ENCODE data around the gene PPP3R1.
A peak's percentile ranks its signal among the peaks of the same experiment; 100 is the strongest.

PPP3R1 gene

GRCh38 chr2:68234405-68234804 is 17.9 kb downstream of the PPP3R1 start:
- H3K9me3 ChIP-seq (ENCODE audit: control insufficient read depth, low read length), result no peaks in the 10 kb centered on the region
- peaks cover 9% of the 10 kb centered on the region for H3K4me1 ChIP-seq (ENCODE audit: control insufficient read depth, insufficient read depth, low read length, poor library complexity, severe bottlenecking)
- no peak overlapping the region for H3K27ac ChIP-seq (ENCODE audit: low read depth, low read length, severe bottlenecking)
- WGBS, 2 experiments (ENCODE audit: insufficient coverage in 2 of 2), result 80% methylated on average over 1 of the region's 4 CpGs; no CpG with 5 or more reads in 1 of the 2 experiments
- no peak overlapping the region for H3K4me3 ChIP-seq (ENCODE audit: extremely low read depth, insufficient read depth, low read length, poor library complexity, severe bottlenecking)
- no peaks in the 10 kb centered on the region for H3K36me3 ChIP-seq (ENCODE audit: control insufficient read depth, insufficient read depth, low read length)

GRCh38 chr2:68231061-68231372 is 21.3 kb downstream of the PPP3R1 start:
- WGBS, 2 experiments (ENCODE audit: insufficient coverage in 2 of 2), result 56 to 78% methylated on average over 1 of the region's 1 CpG
- H3K27ac ChIP-seq (ENCODE audit: low read depth, low read length, severe bottlenecking), result peak overlapping the region; percentile 65

GRCh38 chr2:68230241-68231060 is 21.9 kb downstream of the PPP3R1 start:
- 87 to 94% methylated on average over 2 to 3 of the region's 5 CpGs for WGBS, 2 experiments (ENCODE audit: insufficient coverage in 2 of 2)
- Histone ChIP-seq H3K4me1 (ENCODE audit: control insufficient read depth, insufficient read depth, low read length, poor library complexity, severe bottlenecking) (no peaks in the 10 kb centered on the region), H3K36me3 (ENCODE audit: control insufficient read depth, insufficient read depth, low read length) (no peaks in the 10 kb centered on the region), H3K27ac (ENCODE audit: low read depth, low read length, severe bottlenecking) (peak overlapping the region; percentile 65), H3K4me3 (ENCODE audit: extremely low read depth, insufficient read depth, low read length, poor library complexity, severe bottlenecking) (no peak overlapping the region), H3K9me3 (ENCODE audit: control insufficient read depth, low read length) (no peaks in the 10 kb centered on the region)

More at GRCh38 chr2:68231061-68231372, 21.3 kb downstream of the PPP3R1 start:
- H3K9me3 ChIP-seq (ENCODE audit: control insufficient read depth, low read length), result no peaks in the 10 kb centered on the region
- no peaks in the 10 kb centered on the region for H3K36me3 ChIP-seq (ENCODE audit: control insufficient read depth, insufficient read depth, low read length)
- H3K4me3 ChIP-seq (ENCODE audit: extremely low read depth, insufficient read depth, low read length, poor library complexity, severe bottlenecking), result no peak overlapping the region
- no peaks in the 10 kb centered on the region for H3K4me1 ChIP-seq (ENCODE audit: control insufficient read depth, insufficient read depth, low read length, poor library complexity, severe bottlenecking)

GRCh38 chr2:68226794-68227193 is 25.5 kb downstream of the PPP3R1 start:
- no peak overlapping the region for H3K4me3 ChIP-seq (ENCODE audit: extremely low read depth, insufficient read depth, low read length, poor library complexity, severe bottlenecking)
- no peaks in the 10 kb centered on the region for H3K4me1 ChIP-seq (ENCODE audit: control insufficient read depth, insufficient read depth, low read length, poor library complexity, severe bottlenecking)
- H3K36me3 ChIP-seq (ENCODE audit: control insufficient read depth, insufficient read depth, low read length), result peaks cover 3% of the 10 kb centered on the region
- H3K9me3 ChIP-seq (ENCODE audit: control insufficient read depth, low read length), result no peaks in the 10 kb centered on the region
- no peak overlapping the region for H3K27ac ChIP-seq (ENCODE audit: low read depth, low read length, severe bottlenecking)
- WGBS, 2 experiments (ENCODE audit: insufficient coverage in 2 of 2), result 100% methylated on average over 2 of the region's 2 CpGs; no CpG with 5 or more reads in 1 of the 2 experiments

GRCh38 chr2:68225119-68225632 is 27.2 kb downstream of the PPP3R1 start:
- Histone ChIP-seq H3K36me3 (ENCODE audit: control insufficient read depth, insufficient read depth, low read length) (peaks cover 3% of the 10 kb centered on the region), H3K27ac (ENCODE audit: low read depth, low read length, severe bottlenecking) (no peak overlapping the region), H3K4me1 (ENCODE audit: control insufficient read depth, insufficient read depth, low read length, poor library complexity, severe bottlenecking) (no peaks in the 10 kb centered on the region), H3K4me3 (ENCODE audit: extremely low read depth, insufficient read depth, low read length, poor library complexity, severe bottlenecking) (no peak overlapping the region), H3K9me3 (ENCODE audit: control insufficient read depth, low read length) (no peaks in the 10 kb centered on the region)
- 8 to 20% methylated on average over 2 of the region's 2 CpGs for WGBS, 2 experiments (ENCODE audit: insufficient coverage in 2 of 2)

- WGBS, 2 experiments (ENCODE audit: insufficient coverage in 2 of 2), result no CpG with 5 or more reads among the region's 2 CpGs
- Histone ChIP-seq H3K36me3 (ENCODE audit: control insufficient read depth, insufficient read depth, low read length) (peaks cover 3% of the 10 kb centered on the region), H3K4me1 (ENCODE audit: control insufficient read depth, insufficient read depth, low read length, poor library complexity, severe bottlenecking) (no peaks in the 10 kb centered on the region), H3K27ac (ENCODE audit: low read depth, low read length, severe bottlenecking) (no peak overlapping the region), H3K9me3 (ENCODE audit: control insufficient read depth, low read length) (no peaks in the 10 kb centered on the region), H3K4me3 (ENCODE audit: extremely low read depth, insufficient read depth, low read length, poor library complexity, severe bottlenecking) (no peak overlapping the region)
Measured at GRCh38 chr2:68223419-68223818, 28.9 kb downstream of the PPP3R1 start.

GRCh38 chr2:68222287-68222686 is 30.0 kb downstream of the PPP3R1 start:
- Histone ChIP-seq H3K36me3 (ENCODE audit: control insufficient read depth, insufficient read depth, low read length) (peaks cover 3% of the 10 kb centered on the region), H3K4me3 (ENCODE audit: extremely low read depth, insufficient read depth, low read length, poor library complexity, severe bottlenecking) (no peak overlapping the region), H3K27ac (ENCODE audit: low read depth, low read length, severe bottlenecking) (no peak overlapping the region), H3K4me1 (ENCODE audit: control insufficient read depth, insufficient read depth, low read length, poor library complexity, severe bottlenecking) (peaks cover 5% of the 10 kb centered on the region), H3K9me3 (ENCODE audit: control insufficient read depth, low read length) (no peaks in the 10 kb centered on the region)
- whole genome bisulfite sequencing, 2 experiments (ENCODE audit: insufficient coverage in 2 of 2), result 89% methylated on average over 1 of the region's 1 CpG; no CpG with 5 or more reads in 1 of the 2 experiments

- Histone ChIP-seq H3K36me3 (ENCODE audit: control insufficient read depth, insufficient read depth, low read length) (peaks cover 3% of the 10 kb centered on the region), H3K4me3 (ENCODE audit: extremely low read depth, insufficient read depth, low read length, poor library complexity, severe bottlenecking) (no peak overlapping the region), H3K9me3 (ENCODE audit: control insufficient read depth, low read length) (no peaks in the 10 kb centered on the region), H3K4me1 (ENCODE audit: control insufficient read depth, insufficient read depth, low read length, poor library complexity, severe bottlenecking) (peaks cover 7% of the 10 kb centered on the region), H3K27ac (ENCODE audit: low read depth, low read length, severe bottlenecking) (no peak overlapping the region)
- no CpG with 5 or more reads among the region's 1 CpG for WGBS, 2 experiments (ENCODE audit: insufficient coverage in 2 of 2)
Measured at GRCh38 chr2:68218343-68218901, 33.9 kb downstream of the PPP3R1 start.

GRCh38 chr2:68217729-68218128 is 34.6 kb downstream of the PPP3R1 start:
- Histone ChIP-seq H3K9me3 (ENCODE audit: control insufficient read depth, low read length) (no peaks in the 10 kb centered on the region), H3K4me3 (ENCODE audit: extremely low read depth, insufficient read depth, low read length, poor library complexity, severe bottlenecking) (no peak overlapping the region)
- WGBS, 2 experiments (ENCODE audit: insufficient coverage in 2 of 2), result no CpG with 5 or more reads among the region's 3 CpGs

GRCh38 chr2:68216454-68217310 is 35.6 kb downstream of the PPP3R1 start:
- no peaks in the 10 kb centered on the region for H3K9me3 ChIP-seq (ENCODE audit: control insufficient read depth, low read length)
- H3K4me3 ChIP-seq (ENCODE audit: extremely low read depth, insufficient read depth, low read length, poor library complexity, severe bottlenecking), result no peak overlapping the region
- peaks cover 7% of the 10 kb centered on the region for H3K4me1 ChIP-seq (ENCODE audit: control insufficient read depth, insufficient read depth, low read length, poor library complexity, severe bottlenecking)
- H3K36me3 ChIP-seq (ENCODE audit: control insufficient read depth, insufficient read depth, low read length), result peaks cover 17% of the 10 kb centered on the region
- H3K27ac ChIP-seq (ENCODE audit: low read depth, low read length, severe bottlenecking), result no peak overlapping the region
- 88 to 100% methylated on average over 1 of the region's 2 CpGs for WGBS, 2 experiments (ENCODE audit: insufficient coverage in 2 of 2)

More at GRCh38 chr2:68217729-68218128, 34.6 kb downstream of the PPP3R1 start:
- H3K4me1 ChIP-seq (ENCODE audit: control insufficient read depth, insufficient read depth, low read length, poor library complexity, severe bottlenecking), result peaks cover 7% of the 10 kb centered on the region
- H3K27ac ChIP-seq (ENCODE audit: low read depth, low read length, severe bottlenecking), result no peak overlapping the region
- H3K36me3 ChIP-seq (ENCODE audit: control insufficient read depth, insufficient read depth, low read length), result peaks cover 6% of the 10 kb centered on the region

All from mesodermal cell (in vitro differentiated cells).